Ascending aorta (tissue), 2 donors: ENCODE data around the gene C4A. TPM values are rescaled to one million over a fixed set of nuclear protein-coding genes. Genes with fewer than 3 reads are reported as not detected.

Experiments
- DNase-seq, 2 donors: peaks; one replicate each; pipeline ENCODE4 v3.0.0-alpha.2; 2019; ENCODE audit warnings: low spot score in 2 of 2
- H3K27ac ChIP-seq, 2 donors: fragments of 200-600 bp; sonication (generic); one replicate each; pipeline ENCODE4 v1.5.1; 2016 to 2017; ENCODE audit warnings: mild to moderate bottlenecking in 1 of 2
- H3K27me3 ChIP-seq: fragments of 200-600 bp; sonication (generic); one replicate; pipeline ENCODE4 v1.5.1; 2017
- H3K36me3 ChIP-seq, 2 donors: fragments of 200-600 bp; sonication (generic); one replicate each; pipeline ENCODE4 v1.5.1; 2016
- H3K4me1 ChIP-seq, 2 donors: fragments of 200-600 bp; sonication (generic); one replicate each; pipeline ENCODE4 v1.5.1; 2016 to 2017; ENCODE audit warnings: mild to moderate bottlenecking in 1 of 2
- H3K4me3 ChIP-seq, 2 donors: fragments of 200-600 bp; sonication (generic); one replicate each; pipeline ENCODE4 v1.5.1; 2016 to 2017; ENCODE audit warnings: mild to moderate bottlenecking in 1 of 2
- H3K9me3 ChIP-seq, 2 donors: fragments of 200-600 bp; sonication (generic); one replicate each; pipeline ENCODE4 v1.5.1; 2016
- intact Hi-C: fragments of 100-400 bp; cut with DNase I; formaldehyde crosslinking; loops from one replicate; pipeline ENCODE4 v1.15.1; 2023
- total RNA-seq: library from RNA; depleted of rRNA; stranded (reverse); fragments of >200 nt; gene quantifications from one replicate; pipeline ENCODE4 v1.1.0, GENCODE V29; 2016
- TF ChIP-seq, protein P1 (sequence below), 3 experiments: fragments of 200-600 bp in 2 of 3; fragments of 450-650 bp in 1 of 3; sonication (generic) in 2 of 3; IDR thresholded peaks; one replicate each; pipeline ENCODE4 v1.5.1; 2016 to 2019; ENCODE audit warnings: antibody characterized with exemption in 3 of 3, mild to moderate bottlenecking in 1 of 3, moderate library complexity in 1 of 3

Gene C4A
- total RNA-seq, 1 donor from 2014 or later, result 147 TPM

GRCh38 chr6:32050562-32050961, 68.7 kb downstream of the C4A start:
- Histone ChIP-seq H3K27ac (no peak overlapping the region), H3K4me3 (no peak overlapping the region)

More at GRCh38 chr6:32050562-32050961, 68.7 kb downstream of the C4A start:
- Histone ChIP-seq H3K36me3 (peaks cover 9 to 24% of the 10 kb centered on the region in 2 donors), H3K4me1 (peaks cover 0 to 19% of the 10 kb centered on the region in 2 donors), H3K27me3 (no peaks in the 10 kb centered on the region), H3K9me3 (no peaks in the 10 kb centered on the region)
- intact Hi-C loops, result no loop called here
- DNase-seq, result no peak
- TF ChIP-seq, protein P1, sequence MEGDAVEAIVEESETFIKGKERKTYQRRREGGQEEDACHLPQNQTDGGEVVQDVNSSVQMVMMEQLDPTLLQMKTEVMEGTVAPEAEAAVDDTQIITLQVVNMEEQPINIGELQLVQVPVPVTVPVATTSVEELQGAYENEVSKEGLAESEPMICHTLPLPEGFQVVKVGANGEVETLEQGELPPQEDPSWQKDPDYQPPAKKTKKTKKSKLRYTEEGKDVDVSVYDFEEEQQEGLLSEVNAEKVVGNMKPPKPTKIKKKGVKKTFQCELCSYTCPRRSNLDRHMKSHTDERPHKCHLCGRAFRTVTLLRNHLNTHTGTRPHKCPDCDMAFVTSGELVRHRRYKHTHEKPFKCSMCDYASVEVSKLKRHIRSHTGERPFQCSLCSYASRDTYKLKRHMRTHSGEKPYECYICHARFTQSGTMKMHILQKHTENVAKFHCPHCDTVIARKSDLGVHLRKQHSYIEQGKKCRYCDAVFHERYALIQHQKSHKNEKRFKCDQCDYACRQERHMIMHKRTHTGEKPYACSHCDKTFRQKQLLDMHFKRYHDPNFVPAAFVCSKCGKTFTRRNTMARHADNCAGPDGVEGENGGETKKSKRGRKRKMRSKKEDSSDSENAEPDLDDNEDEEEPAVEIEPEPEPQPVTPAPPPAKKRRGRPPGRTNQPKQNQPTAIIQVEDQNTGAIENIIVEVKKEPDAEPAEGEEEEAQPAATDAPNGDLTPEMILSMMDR (IDR thresholded peaks at IDR 0.05), result no peak

Other genes starting within 250 kb of the C4A start
- gene CLIC1, start 245.5 kb upstream of the C4A start, total RNA-seq, result 281 TPM
- 17.7 TPM for gene MSH5, start 242.1 kb upstream of the C4A start, total RNA-seq
- gene SAPCD1, start 219.4 kb upstream of the C4A start, total RNA-seq, result not detected
- not detected for gene VWA7, start 204.7 kb upstream of the C4A start, total RNA-seq
- gene VARS1, start 186.3 kb upstream of the C4A start, total RNA-seq, result 48.3 TPM
- gene LSM2, start 175.1 kb upstream of the C4A start, total RNA-seq, result 61.3 TPM
- not detected for gene HSPA1L, start 166.8 kb upstream of the C4A start, total RNA-seq
- gene HSPA1A, start 166.5 kb upstream of the C4A start, total RNA-seq, result 288 TPM
- gene HSPA1B, start 154.3 kb upstream of the C4A start, total RNA-seq, result 613 TPM
- gene NEU1, start 119.2 kb upstream of the C4A start, total RNA-seq, result 21.6 TPM
- gene SLC44A4, start 103.1 kb upstream of the C4A start, total RNA-seq, result not detected
- 39.5 TPM for gene EHMT2, start 84.4 kb upstream of the C4A start, total RNA-seq
- gene ZBTB12, start 80.0 kb upstream of the C4A start, total RNA-seq, result 7.3 TPM
- gene C2, start 54.3 kb upstream of the C4A start, total RNA-seq, result 18.6 TPM
- 132 TPM for gene CFB, start 36.0 kb upstream of the C4A start, total RNA-seq
- gene NELFE, start 23.1 kb upstream of the C4A start, total RNA-seq, result 208 TPM
- gene SKIC2, start 22.9 kb upstream of the C4A start, total RNA-seq, result 77.4 TPM
- 18.0 TPM for gene DXO, start 9.9 kb upstream of the C4A start, total RNA-seq
- gene C4B, start 32.7 kb downstream of the C4A start, total RNA-seq, result 133 TPM
- gene CYP21A2, start 56.4 kb downstream of the C4A start, total RNA-seq, result 14.0 TPM
- gene TNXB, start 127.3 kb downstream of the C4A start, total RNA-seq, result 493 TPM
- gene ATF6B, start 146.2 kb downstream of the C4A start, total RNA-seq, result 123 TPM
- not detected for gene FKBPL, start 148.2 kb downstream of the C4A start, total RNA-seq
- gene PRRT1, start 169.9 kb downstream of the C4A start, total RNA-seq, result 1.4 TPM
- 839 TPM for gene PPT2, start 172.1 kb downstream of the C4A start, total RNA-seq
- gene EGFL8, start 182.5 kb downstream of the C4A start, total RNA-seq, result 9.4 TPM
- gene AGPAT1, start 194.0 kb downstream of the C4A start, total RNA-seq, result 136 TPM
- gene RNF5, start 196.3 kb downstream of the C4A start, total RNA-seq, result 73.0 TPM
- gene AGER, start 202.2 kb downstream of the C4A start, total RNA-seq, result 6.1 TPM
- gene PBX2, start 208.1 kb downstream of the C4A start, total RNA-seq, result 18.1 TPM
- gene GPSM3, start 210.6 kb downstream of the C4A start, total RNA-seq, result 19.4 TPM
- 198 TPM for gene NOTCH4, start 242.0 kb downstream of the C4A start, total RNA-seq